ENCODE data around the gene CTNNA2.
A peak's percentile ranks its signal among the peaks of the same experiment; 100 is the strongest.
"Not testable (repeated sequence)": the region's sequence is repeated elsewhere in the genome, so short reads cannot be mapped to it uniquely, and the experiment has no call there.

The CTNNA2 gene

GRCh38 chr2:80030135-80030534 lies 517.3 kb downstream of the CTNNA2 start:
- ATAC-seq (ENCODE audit: insufficient read depth, low read depth) (peak; percentile 84), DNase-seq (no peak)

DNA sequence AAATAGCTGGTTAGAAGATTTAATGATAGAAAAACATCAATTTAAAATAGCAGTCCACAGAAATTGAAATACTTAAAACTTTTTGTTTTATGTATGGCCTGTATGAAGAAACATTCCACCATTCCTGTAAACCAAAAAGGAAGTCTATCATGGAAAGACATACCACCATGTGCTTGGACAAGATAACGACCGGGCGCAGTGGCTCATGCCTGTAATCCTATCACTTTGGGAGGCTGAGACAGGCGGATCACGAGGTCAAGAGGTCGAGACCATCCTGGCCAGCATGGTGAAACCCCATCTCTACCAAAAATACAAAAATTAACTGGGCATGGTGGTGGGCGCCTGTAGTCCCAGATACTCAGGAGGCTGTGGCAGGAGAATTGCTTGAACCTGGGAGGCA lies 519.8 kb downstream of the CTNNA2 start:
- not testable (repeated sequence) for H2AFZ ChIP-seq (ENCODE audit: low read depth, low read length); H3K36me3 ChIP-seq (ENCODE audit: insufficient read depth, low read length); H4K20me1 ChIP-seq (ENCODE audit: insufficient read depth, low read length); H3K9me3 ChIP-seq (ENCODE audit: insufficient read depth, low read length, severe bottlenecking); ATAC-seq (ENCODE audit: insufficient read depth, low read depth); H3K27ac ChIP-seq (ENCODE audit: low read length); H3K4me2 ChIP-seq (ENCODE audit: insufficient read depth, low read length); H3K9ac ChIP-seq (ENCODE audit: low read depth, low read length); H3K27me3 ChIP-seq (ENCODE audit: insufficient read depth, low read length, poor library complexity); DNase-seq; H3K79me2 ChIP-seq (ENCODE audit: insufficient read depth, low read length); H3K4me3 ChIP-seq (ENCODE audit: low read depth in 1 of 2, low read length in 2 of 2)
- H3K4me1 ChIP-seq (ENCODE audit: insufficient read depth, low read length), result peaks cover 26% of the 10 kb centered on the region

More at GRCh38 chr2:80030135-80030534, 517.3 kb downstream of the CTNNA2 start:
- Histone ChIP-seq H3K9me3 (ENCODE audit: insufficient read depth, low read length, severe bottlenecking) (no peaks in the 10 kb centered on the region), H3K36me3 (ENCODE audit: insufficient read depth, low read length) (no peaks in the 10 kb centered on the region), H2AFZ (ENCODE audit: low read depth, low read length) (0 out of 2 replicates have a peak overlapping the region, but pooled peaks have one; percentile 41), H3K4me1 (ENCODE audit: insufficient read depth, low read length) (peaks cover 26% of the 10 kb centered on the region), H3K27ac (ENCODE audit: low read length) (peak overlapping the region; percentile 32; the same call in 1 of the 2 replicates), H4K20me1 (ENCODE audit: insufficient read depth, low read length) (no peaks in the 10 kb centered on the region), H3K9ac (ENCODE audit: low read depth, low read length) (no peak overlapping the region; the same call in 1 of the 2 replicates), H3K4me2 (ENCODE audit: insufficient read depth, low read length) (peak overlapping the region; percentile 48), H3K79me2 (ENCODE audit: insufficient read depth, low read length) (no peaks in the 10 kb centered on the region), H3K4me3 (ENCODE audit: low read depth in 1 of 2, low read length in 2 of 2) (no peak overlapping the region), H3K27me3 (ENCODE audit: insufficient read depth, low read length, poor library complexity) (no peaks in the 10 kb centered on the region)
- TF ChIP-seq EZH2 (IDR thresholded peaks at IDR 0.05; ENCODE audit: borderline replicate concordance, low read depth, low read length, severe bottlenecking), result no peak
- TF ChIP-seq, protein P1, sequence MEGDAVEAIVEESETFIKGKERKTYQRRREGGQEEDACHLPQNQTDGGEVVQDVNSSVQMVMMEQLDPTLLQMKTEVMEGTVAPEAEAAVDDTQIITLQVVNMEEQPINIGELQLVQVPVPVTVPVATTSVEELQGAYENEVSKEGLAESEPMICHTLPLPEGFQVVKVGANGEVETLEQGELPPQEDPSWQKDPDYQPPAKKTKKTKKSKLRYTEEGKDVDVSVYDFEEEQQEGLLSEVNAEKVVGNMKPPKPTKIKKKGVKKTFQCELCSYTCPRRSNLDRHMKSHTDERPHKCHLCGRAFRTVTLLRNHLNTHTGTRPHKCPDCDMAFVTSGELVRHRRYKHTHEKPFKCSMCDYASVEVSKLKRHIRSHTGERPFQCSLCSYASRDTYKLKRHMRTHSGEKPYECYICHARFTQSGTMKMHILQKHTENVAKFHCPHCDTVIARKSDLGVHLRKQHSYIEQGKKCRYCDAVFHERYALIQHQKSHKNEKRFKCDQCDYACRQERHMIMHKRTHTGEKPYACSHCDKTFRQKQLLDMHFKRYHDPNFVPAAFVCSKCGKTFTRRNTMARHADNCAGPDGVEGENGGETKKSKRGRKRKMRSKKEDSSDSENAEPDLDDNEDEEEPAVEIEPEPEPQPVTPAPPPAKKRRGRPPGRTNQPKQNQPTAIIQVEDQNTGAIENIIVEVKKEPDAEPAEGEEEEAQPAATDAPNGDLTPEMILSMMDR (IDR thresholded peaks at IDR 0.05; ENCODE audit: borderline replicate concordance, extremely low read depth, low read length, poor library complexity, severe bottlenecking), result no peak

DNA sequence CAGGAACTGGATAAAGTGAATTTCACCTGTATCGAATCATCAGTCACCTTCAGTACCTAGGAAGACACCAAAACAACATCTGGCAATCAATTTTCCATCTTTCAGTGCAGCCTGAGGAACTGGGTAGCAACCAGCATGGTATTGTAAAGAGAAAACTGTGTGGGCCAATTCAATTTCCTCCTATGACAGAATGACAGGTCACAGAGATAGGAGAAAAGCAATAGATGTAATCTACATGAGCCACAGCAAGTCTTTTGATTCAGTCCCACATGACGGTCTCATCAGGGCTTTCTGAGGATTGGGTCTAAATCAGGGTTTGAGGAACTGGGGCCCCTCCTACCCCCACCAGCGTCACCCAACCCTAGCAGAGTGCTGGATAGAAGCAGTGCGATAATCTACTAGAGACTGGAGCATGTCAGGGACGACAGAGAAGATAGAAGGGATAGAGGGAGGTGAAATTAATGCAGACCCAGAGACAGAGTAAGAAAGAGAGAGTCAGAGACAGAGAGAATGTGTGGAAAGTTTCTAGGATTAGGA lies 523.0 kb downstream of the CTNNA2 start:
- Histone ChIP-seq H3K9me3 (ENCODE audit: insufficient read depth, low read length, severe bottlenecking) (no peaks in the 10 kb centered on the region), H3K4me2 (ENCODE audit: insufficient read depth, low read length) (no peak overlapping the region), H3K27me3 (ENCODE audit: insufficient read depth, low read length, poor library complexity) (no peaks in the 10 kb centered on the region), H3K36me3 (ENCODE audit: insufficient read depth, low read length) (no peaks in the 10 kb centered on the region), H3K27ac (ENCODE audit: low read length) (no peak overlapping the region), H3K79me2 (ENCODE audit: insufficient read depth, low read length) (no peaks in the 10 kb centered on the region), H2AFZ (ENCODE audit: low read depth, low read length) (no peak overlapping the region), H3K9ac (ENCODE audit: low read depth, low read length) (no peak overlapping the region), H3K4me1 (ENCODE audit: insufficient read depth, low read length) (no peaks in the 10 kb centered on the region), H3K4me3 (ENCODE audit: low read depth in 1 of 2, low read length in 2 of 2) (no peak overlapping the region), H4K20me1 (ENCODE audit: insufficient read depth, low read length) (no peaks in the 10 kb centered on the region)
- TF ChIP-seq, protein P1 (IDR thresholded peaks at IDR 0.05; ENCODE audit: borderline replicate concordance, extremely low read depth, low read length, poor library complexity, severe bottlenecking), result no peak
- TF ChIP-seq EZH2 (IDR thresholded peaks at IDR 0.05; ENCODE audit: borderline replicate concordance, low read depth, low read length, severe bottlenecking), result no peak
- no peak for DNase-seq
- ATAC-seq (ENCODE audit: insufficient read depth, low read depth), result no peak

DNA sequence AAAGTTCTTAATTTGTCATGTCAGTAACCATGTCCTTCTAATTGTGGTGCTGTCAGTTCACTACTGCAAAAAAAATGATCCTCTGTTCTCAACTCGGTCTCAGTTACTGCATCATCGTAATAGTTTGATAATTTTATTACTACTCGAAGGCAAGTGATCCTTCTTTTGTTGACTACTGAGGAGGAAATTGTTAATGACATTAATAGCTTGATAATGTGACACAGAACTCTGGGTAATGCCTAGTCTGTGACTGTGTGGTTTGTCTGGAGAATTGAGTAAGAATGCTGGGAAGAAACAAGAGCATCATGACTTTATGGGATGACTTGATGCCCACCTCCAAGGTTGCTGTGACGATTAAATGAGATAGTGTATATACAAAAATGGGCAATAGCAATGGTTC lies 524.5 kb downstream of the CTNNA2 start:
- DNase-seq (no peak), ATAC-seq (ENCODE audit: insufficient read depth, low read depth) (no peak)
- no peak overlapping the region for H3K27ac ChIP-seq (ENCODE audit: low read length)
- H3K9ac ChIP-seq (ENCODE audit: low read depth, low read length), result no peak overlapping the region
- TF ChIP-seq EZH2 (IDR thresholded peaks at IDR 0.05; ENCODE audit: borderline replicate concordance, low read depth, low read length, severe bottlenecking), result no peak
- TF ChIP-seq, protein P1 (IDR thresholded peaks at IDR 0.05; ENCODE audit: borderline replicate concordance, extremely low read depth, low read length, poor library complexity, severe bottlenecking), result no peak
- H3K4me2 ChIP-seq (ENCODE audit: insufficient read depth, low read length), result no peak overlapping the region
- no peaks in the 10 kb centered on the region for H3K9me3 ChIP-seq (ENCODE audit: insufficient read depth, low read length, severe bottlenecking)
- no peaks in the 10 kb centered on the region for H3K27me3 ChIP-seq (ENCODE audit: insufficient read depth, low read length, poor library complexity)
- H3K36me3 ChIP-seq (ENCODE audit: insufficient read depth, low read length), result no peaks in the 10 kb centered on the region
- H3K4me3 ChIP-seq (ENCODE audit: low read depth in 1 of 2, low read length in 2 of 2), result no peak overlapping the region
- no peaks in the 10 kb centered on the region for H4K20me1 ChIP-seq (ENCODE audit: insufficient read depth, low read length)
- H2AFZ ChIP-seq (ENCODE audit: low read depth, low read length), result no peak overlapping the region
- H3K79me2 ChIP-seq (ENCODE audit: insufficient read depth, low read length), result no peaks in the 10 kb centered on the region
- no peaks in the 10 kb centered on the region for H3K4me1 ChIP-seq (ENCODE audit: insufficient read depth, low read length)
